ENCODE data around the gene SLC7A1. TPM values are rescaled to one million over a fixed set of nuclear protein-coding genes. Genes with fewer than 3 reads are reported as not detected.

Gene SLC7A1
- total and polyA plus RNA-seq, 2 donors (not counting 3 experiments of a cell fraction or from before 2014, with no cell fraction given), result 21.0 to 79.3 TPM

DNA sequence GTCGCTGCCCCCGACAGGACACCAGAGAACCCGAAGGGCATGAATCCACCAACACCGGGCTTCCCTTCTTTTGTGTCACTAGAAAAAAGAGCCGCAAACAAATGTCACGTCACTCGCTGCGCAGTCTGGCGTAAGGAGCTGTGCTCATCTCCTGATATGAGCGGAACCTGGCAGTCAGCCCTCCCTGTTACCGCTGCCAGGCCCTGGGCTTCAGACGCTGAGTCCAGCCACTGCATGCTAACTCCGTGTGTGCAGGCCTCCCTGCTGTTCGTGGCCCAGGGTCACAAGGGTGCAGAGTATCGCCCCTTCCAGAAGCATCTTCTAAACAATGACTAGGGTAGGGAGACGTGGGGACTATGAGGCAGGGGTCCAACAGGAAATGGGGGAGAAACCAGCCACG, 71.3 kb downstream of the SLC7A1 start:
- intact Hi-C loops (cut with micrococcal nuclease) (loop anchor here (5.0 kb wide), 1 partner anchor 68 kb away; no protein-coding TSS in a partner anchor), dilution Hi-C loops (cut with MboI; ENCODE audit: extremely low pct_ligation_motif_present, low sequenced_read_pairs) (no loop called here)
- H3K9me1 ChIP-seq (replicated peaks; ENCODE audit: control insufficient read depth, extremely low read depth, insufficient read depth, low read length), result no peaks in the 10 kb centered on the region
- H3K9me3 ChIP-seq (replicated peaks; ENCODE audit: control insufficient read depth, insufficient read depth, low read length), result no peaks in the 10 kb centered on the region
- TF ChIP-seq GATA2 (IDR thresholded peaks at IDR 0.05; ENCODE audit: insufficient read depth, insufficient read length, low read depth, low read length) (no peak), POLR2A (IDR thresholded peaks at IDR 0.05; ENCODE audit: low read depth, low read length) (no peak), EZH2 (IDR thresholded peaks at IDR 0.05; ENCODE audit: borderline replicate concordance, low read depth, low read length, severe bottlenecking) (no peak), JUN (IDR thresholded peaks at IDR 0.05; ENCODE audit: borderline replicate concordance, insufficient read depth, insufficient read length, low read depth) (no peak), FOS (IDR thresholded peaks at IDR 0.05; ENCODE audit: borderline replicate concordance, insufficient read depth, low read length) (no peak)
- TF ChIP-seq, protein P1, sequence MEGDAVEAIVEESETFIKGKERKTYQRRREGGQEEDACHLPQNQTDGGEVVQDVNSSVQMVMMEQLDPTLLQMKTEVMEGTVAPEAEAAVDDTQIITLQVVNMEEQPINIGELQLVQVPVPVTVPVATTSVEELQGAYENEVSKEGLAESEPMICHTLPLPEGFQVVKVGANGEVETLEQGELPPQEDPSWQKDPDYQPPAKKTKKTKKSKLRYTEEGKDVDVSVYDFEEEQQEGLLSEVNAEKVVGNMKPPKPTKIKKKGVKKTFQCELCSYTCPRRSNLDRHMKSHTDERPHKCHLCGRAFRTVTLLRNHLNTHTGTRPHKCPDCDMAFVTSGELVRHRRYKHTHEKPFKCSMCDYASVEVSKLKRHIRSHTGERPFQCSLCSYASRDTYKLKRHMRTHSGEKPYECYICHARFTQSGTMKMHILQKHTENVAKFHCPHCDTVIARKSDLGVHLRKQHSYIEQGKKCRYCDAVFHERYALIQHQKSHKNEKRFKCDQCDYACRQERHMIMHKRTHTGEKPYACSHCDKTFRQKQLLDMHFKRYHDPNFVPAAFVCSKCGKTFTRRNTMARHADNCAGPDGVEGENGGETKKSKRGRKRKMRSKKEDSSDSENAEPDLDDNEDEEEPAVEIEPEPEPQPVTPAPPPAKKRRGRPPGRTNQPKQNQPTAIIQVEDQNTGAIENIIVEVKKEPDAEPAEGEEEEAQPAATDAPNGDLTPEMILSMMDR (IDR thresholded peaks at IDR 0.05; ENCODE audit: extremely low read depth in 1 of 2, insufficient read depth in 1 of 2, low read depth in 1 of 2, low read length in 2 of 2), result no peak
- BruUV-seq (replicated peaks), result no TSS peak
- H3K4me1 ChIP-seq (ENCODE audit: control insufficient read depth, extremely low read depth, insufficient read depth, low read length), result peaks cover 34% of the 10 kb centered on the region
- H3K4me3 ChIP-seq (replicated peaks in 1 of 3; ENCODE audit: insufficient read depth in 1 of 3, low read depth in 1 of 3, low read length in 3 of 3), result no peak overlapping the region
- H3K36me3 ChIP-seq (ENCODE audit: control insufficient read depth in 2 of 2, extremely low read depth in 1 of 2, insufficient read depth in 2 of 2, low read length in 2 of 2), result peaks cover 16 to 19% of the 10 kb centered on the region in 2 experiments
- H3K27me3 ChIP-seq (ENCODE audit: control insufficient read depth in 2 of 2, insufficient read depth in 2 of 2, low read length in 2 of 2), result no peaks in the 10 kb centered on the region
- ChIA-PET CTCF (no interaction called here), POLR2A (no interaction called here)
- no peak overlapping the region for H2AFZ ChIP-seq (ENCODE audit: low read depth, low read length)
- H3K27ac ChIP-seq (ENCODE audit: insufficient read depth, low read depth, low read length), result peak overlapping the region; percentile 28
- FAIRE-seq (no peak), DNase-seq (ENCODE audit: low read depth, low spot score) (no peak)
- H3K9ac ChIP-seq (replicated peaks; ENCODE audit: extremely low read depth, insufficient read depth, low read length), result no peak overlapping the region
- H3K79me2 ChIP-seq (ENCODE audit: control insufficient read depth, insufficient read depth, low read length), result peaks cover 15% of the 10 kb centered on the region
- no peak overlapping the region for H3K4me2 ChIP-seq (ENCODE audit: insufficient read depth, low read length)
- no peaks in the 10 kb centered on the region for H4K20me1 ChIP-seq (replicated peaks; ENCODE audit: control insufficient read depth, extremely low read depth, insufficient read depth, low read length)

Data from endothelial cell of umbilical vein (primary cell).